HuH-7 (cell line): Measurements from ENCODE around the gene CAPN13.
A peak's percentile ranks its signal among the peaks of the same experiment; 100 is the strongest.

Experiments
- DNase-seq: peaks from one replicate; pipeline ENCODE4 v3.0.0; 2011; ENCODE audit warnings: low spot score

The CAPN13 gene

GRCh38 chr2:30764021-30764800, 43.0 kb downstream of the CAPN13 start:
- DNase-seq: no peak

- DNase-seq: no peak
Observed at GRCh38 chr2:30763151-30763660, 44.0 kb downstream of the CAPN13 start.

- no peak for DNase-seq
Observed at GRCh38 chr2:30761226-30761625, 46.0 kb downstream of the CAPN13 start.

GRCh38 chr2:30759481-30759880, 47.8 kb downstream of the CAPN13 start:
- no peak for DNase-seq

GRCh38 chr2:30758191-30758651, 49.0 kb downstream of the CAPN13 start:
- DNase-seq: no peak

- DNase-seq: no peak
Observed at GRCh38 chr2:30757749-30758148, 49.5 kb downstream of the CAPN13 start.

GRCh38 chr2:30756971-30757370, 50.3 kb downstream of the CAPN13 start:
- no peak for DNase-seq

- no peak for DNase-seq
Observed at GRCh38 chr2:30756051-30756719, 51.1 kb downstream of the CAPN13 start.

- DNase-seq: no peak
Observed at GRCh38 chr2:30753630-30754029, 53.6 kb downstream of the CAPN13 start.

GRCh38 chr2:30752811-30753210, 54.4 kb downstream of the CAPN13 start:
- DNase-seq: no peak

- peak; percentile 16 for DNase-seq
Observed at GRCh38 chr2:30747206-30747605, 60.0 kb downstream of the CAPN13 start.

- DNase-seq: no peak
Observed at GRCh38 chr2:30744823-30745222, 62.4 kb downstream of the CAPN13 start.

GRCh38 chr2:30741576-30741975, 65.7 kb downstream of the CAPN13 start:
- no peak for DNase-seq

GRCh38 chr2:30738141-30738911, 68.9 kb downstream of the CAPN13 start:
- no peak for DNase-seq

- no peak for DNase-seq
Observed at GRCh38 chr2:30737326-30737610, 70.0 kb downstream of the CAPN13 start.

- DNase-seq: no peak
Observed at GRCh38 chr2:30736461-30737325, 70.6 kb downstream of the CAPN13 start.

- DNase-seq: no peak
Observed at GRCh38 chr2:30733876-30734520, 73.2 kb downstream of the CAPN13 start.

- DNase-seq: no peak
Observed at GRCh38 chr2:30732876-30733275, 74.4 kb downstream of the CAPN13 start.

GRCh38 chr2:30732376-30732775, 74.9 kb downstream of the CAPN13 start:
- DNase-seq: no peak

- DNase-seq: no peak
Observed at GRCh38 chr2:30731706-30732105, 75.5 kb downstream of the CAPN13 start.
